HG02623 (cell line): Measurements from ENCODE around the gene GTF3C1.

ENCODE experiments used
- ATAC-seq: cut with Tn5 transposase; IDR thresholded peaks from one replicate; pipeline ENCODE4 v1.9.1; 2021; ENCODE audit warnings: moderate library complexity; ENCODE audit not compliant: unreplicated experiment

GTF3C1 gene

DNA sequence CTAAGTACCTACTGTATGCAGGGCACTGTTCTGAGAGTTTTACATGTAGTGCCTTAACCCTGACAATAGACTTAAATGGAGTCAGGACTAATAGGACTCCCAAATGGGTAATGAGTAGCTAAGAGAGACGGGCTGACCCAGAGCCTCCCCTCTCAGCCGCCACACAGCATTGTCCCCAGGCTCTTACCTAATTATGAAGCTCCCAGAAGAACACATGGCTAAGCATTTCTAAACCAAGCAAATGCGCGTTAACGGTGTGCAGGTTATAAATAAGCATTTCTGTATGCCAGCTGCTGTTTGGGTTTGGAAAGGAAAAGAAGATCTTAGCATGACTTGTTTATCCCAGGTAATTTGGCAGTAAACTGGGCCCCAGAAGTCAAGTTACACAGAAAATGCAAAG lies 14.5 kb upstream of the GTF3C1 start:
- ATAC-seq = no peak

GRCh38 chr16:27561216-27561615 lies 11.5 kb upstream of the GTF3C1 start:
- no peak for ATAC-seq

DNA sequence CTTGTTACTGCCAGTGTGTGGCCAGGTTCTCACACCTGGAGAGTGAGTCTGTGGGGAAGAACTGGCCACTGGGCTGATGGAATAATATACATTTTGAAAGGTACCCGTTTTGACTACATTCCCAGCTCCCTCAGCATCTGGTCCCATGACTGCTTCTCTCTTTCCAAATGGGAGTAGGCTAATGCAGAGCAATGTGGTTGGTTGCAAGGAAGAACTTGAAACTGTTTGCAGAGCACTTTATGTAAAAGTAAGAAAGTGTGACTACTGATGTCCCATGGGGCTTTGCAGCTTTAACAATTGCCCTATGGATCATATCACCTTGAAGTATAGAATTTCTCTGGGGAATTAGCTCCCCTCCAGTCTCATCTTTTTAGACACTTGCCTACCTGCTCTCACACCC lies 9.2 kb upstream of the GTF3C1 start:
- no peak for ATAC-seq

DNA sequence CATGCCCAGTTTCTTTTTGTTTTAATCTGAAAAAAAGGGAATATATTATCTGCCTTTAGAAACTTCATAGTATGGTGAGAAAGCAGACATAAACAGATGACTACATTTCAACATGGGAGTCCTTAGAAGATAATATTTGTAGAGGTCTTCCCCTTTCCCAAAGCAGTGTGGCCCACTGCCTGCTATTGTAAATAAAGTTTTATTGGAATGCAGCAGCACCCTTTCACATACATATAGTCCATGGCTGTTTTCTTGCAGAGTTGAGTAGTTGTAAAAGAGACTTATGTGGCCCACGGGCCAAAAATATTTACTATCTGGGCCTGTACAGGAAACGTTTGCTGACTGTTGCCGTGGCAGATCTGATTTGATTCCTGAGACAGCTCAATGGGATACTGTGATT lies 8.7 kb upstream of the GTF3C1 start:
- ATAC-seq = no peak

- no peak for ATAC-seq
Observed at GRCh38 chr16:27556471-27556870, 6.8 kb upstream of the GTF3C1 start.

DNA sequence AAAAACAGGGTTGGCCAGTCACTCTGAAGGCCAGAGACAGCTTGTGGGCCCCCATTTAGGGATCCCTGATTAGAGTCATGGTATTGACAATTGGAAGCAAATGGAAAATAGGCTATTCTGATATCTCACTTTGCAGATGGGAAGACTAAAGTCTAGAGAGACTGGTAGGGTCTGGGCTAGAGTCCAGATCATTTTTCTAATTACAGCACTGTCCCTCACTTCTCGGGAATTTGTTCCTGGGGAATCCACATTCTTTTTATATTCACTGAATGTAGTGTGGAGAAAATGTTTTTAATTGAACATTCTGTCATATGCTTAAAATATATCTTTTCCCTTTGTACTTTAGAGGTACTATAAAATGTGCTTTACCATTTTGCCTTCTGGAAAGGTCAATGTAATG lies 1.3 kb upstream of the GTF3C1 start:
- no peak for ATAC-seq

DNA sequence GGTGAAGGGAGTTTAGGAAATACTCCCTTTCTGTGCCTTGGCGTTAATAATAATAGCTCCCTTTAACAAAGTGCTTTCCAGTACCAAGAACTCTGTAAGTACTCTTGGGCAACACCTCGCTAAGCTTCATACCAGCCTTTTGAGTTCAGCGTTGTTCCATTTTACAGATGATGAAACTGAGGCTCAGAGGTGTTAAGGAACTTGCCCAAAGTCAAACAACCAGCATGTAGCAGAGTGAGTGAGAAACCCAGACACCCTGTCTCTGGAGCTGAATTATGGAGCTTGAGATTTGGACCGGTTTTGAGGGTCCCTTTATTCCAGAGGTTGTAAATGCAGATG lies 838 bp upstream of the GTF3C1 start:
- no peak for ATAC-seq

- ATAC-seq = peak; percentile 11
Observed at GRCh38 chr16:27549464-27549745, 308 bp downstream of the GTF3C1 start.

DNA sequence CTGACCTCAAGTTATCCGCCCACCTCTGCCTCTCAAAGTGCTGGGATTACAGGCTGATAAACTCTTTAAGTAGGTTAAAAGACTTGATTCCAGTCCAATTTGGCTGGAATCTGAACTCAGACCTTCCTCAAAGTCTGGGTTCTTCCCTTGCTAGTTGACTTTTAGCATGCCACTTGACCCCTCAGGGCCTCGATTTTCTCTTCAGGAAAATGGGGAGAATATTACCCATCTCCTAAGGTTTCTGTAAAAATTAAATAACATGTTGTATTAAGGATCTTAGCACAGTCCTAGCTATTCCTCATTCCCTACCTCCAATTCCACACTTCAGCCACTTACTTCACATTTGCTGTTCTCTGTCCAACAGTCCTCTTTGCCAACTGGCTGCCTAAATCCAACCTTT lies 1.9 kb downstream of the GTF3C1 start:
- ATAC-seq = no peak

- no peak for ATAC-seq
Observed at GRCh38 chr16:27547134-27547533, 2.6 kb downstream of the GTF3C1 start.

DNA sequence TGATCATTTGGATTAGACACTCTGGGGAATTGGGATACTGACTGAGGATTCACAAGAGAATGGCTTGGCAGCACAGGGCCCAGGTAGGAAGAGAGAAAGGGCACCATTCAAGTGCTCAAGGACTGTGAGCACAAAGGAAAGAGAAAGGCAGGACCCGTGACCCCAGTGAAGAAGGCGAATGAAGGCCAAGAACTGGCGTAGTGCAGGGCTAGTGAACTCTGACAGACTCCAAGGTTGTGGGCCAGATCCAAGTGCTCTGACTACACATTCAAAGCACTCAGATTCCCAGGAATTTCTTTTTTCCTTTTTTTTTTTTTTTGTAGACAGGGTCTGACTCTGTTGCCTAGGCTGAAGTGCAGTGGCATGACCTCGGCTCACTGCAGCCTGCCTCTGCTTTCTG lies 5.0 kb downstream of the GTF3C1 start:
- ATAC-seq = no peak

DNA sequence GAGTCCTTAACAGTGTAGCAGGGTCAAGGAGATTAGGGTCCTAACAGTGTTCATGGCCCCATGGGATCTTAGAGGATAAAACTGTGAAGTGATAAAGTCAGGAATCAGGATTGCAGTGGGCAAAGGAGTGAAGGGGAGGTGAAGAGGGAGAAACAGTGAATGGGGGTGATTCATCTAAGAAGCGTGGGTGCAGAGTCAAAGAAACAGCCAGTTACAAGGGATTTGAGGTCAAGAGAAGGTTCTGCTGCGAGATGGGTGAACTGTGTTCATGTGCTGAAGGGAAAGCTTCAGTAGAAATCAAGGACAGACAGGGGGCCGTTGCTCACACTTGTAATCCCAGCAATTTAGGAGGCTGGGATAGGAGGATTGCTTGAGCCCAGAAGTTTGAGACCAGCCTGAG lies 5.9 kb downstream of the GTF3C1 start:
- ATAC-seq = no peak

- no peak for ATAC-seq
Observed at GRCh38 chr16:27539636-27540035, 10.1 kb downstream of the GTF3C1 start.

DNA sequence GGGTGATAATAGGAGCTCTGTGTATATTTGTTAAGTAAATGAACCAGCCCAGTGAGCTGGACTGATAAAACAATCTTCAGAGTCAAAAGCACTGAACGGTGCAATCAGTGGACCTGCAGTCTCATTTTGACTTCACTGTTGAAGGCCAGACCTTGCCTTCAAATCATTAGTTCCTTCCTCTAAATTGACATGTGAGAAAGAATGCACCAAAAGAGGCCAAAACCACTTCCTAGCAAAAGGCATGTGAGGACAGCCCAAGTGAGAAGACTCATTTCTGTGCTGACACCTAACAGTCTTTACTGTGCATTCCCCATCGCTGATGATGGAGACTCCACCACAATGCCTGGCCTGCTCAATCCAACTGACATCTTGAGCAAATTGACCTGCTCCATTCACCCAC lies 10.6 kb downstream of the GTF3C1 start:
- no peak for ATAC-seq

DNA sequence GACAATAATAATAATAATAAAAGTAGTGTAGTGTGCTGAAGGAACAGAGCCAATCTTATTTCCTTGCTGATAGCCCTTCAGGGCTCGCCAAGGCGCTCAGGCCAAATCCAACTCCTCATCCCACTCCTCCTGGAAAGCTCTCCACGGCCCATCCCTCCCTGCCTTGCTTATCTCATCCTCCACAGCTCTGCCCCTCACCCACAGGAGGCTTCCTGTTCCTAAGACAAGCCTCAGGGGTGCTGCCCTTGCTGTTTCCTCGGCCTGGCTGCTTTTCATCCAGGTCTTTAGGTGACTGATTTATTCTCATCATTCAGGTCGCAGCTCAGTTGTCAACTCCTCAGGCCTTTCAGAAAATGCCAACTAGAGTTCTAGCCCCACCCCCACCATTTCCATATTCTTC lies 11.2 kb downstream of the GTF3C1 start:
- ATAC-seq = no peak

DNA sequence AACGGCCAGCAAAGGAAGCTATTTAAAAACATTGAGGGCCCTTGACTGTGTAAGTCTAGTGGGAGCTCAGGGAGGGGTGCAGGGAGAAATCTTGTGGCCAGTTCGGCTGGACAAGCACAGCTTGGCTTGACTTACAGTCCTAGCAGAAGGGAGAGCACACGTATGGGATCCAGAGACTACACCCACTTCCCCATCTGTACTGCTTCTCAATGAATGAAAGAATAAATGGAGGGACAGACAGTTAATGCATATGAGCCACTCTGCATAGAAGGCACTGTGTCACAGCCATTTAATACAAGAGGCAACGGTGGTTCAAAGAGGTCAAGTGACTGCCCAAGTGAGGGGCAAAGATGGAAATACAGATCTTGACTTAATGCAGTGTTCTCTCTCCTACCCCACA lies 15.5 kb downstream of the GTF3C1 start:
- no peak for ATAC-seq

DNA sequence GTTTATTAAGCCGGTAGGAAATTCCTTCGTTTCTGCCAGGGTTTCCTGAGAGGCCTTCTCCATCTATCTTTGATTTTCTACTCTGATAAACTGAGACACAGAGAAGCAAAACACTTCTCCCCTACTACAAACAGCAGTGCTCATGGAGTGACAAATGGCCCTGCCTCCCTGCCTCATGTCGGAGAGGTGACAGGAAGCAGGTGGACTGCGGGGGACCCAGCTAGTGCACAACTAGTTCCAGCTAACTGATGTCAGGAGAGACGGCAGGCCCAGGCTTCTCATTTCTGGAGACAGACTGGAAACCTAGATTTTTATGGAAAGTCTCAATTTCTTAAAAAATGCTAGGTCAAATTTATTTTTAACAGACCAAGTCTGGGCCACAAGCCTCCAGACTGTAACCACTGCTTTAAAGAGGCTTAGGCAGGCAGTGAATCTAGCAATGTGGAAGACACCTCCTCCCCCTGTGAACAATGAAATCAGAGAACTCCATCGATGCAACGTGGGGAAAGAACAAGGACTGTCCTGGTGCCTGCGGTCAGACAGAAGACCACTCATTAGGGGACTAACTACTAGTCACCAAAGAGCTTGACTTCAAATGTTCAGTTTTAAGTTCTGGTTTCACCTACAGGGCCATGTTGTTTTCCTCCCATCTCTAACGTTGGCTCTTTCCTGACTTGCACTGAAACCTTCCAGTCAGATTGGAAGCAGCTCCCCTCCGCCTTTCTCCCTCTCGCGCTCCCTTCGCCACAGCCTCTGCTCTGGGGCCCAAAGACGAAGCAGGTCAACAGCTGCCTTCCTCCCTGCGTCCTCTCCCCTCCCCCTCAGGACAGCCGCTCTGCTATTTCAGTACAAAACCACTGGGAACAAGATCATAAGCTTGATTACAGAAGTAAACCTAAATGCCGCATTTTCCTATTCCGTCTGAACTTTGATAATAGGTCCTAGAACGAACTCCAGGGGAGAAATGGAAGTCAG lies 17.6 kb downstream of the GTF3C1 start:
- no peak for ATAC-seq

DNA sequence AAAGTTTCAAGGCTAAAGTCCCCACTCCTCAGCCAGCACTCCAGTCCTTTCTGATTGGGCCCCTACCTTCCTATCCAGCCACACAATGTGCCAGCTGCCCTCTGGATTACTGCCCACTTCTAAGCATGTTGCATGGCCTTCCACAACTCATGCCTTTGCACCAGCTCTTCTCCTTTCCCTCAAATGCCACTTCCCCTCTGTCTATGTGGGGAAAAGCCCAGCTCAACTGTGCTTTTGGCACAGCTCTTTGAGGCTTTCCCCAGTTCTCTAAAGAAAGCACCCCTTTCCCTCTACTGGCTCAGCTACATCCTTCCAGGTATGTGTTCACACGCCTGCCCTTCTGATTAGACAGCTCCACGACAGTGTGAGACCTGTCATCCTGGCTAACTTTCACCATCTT lies 18.5 kb downstream of the GTF3C1 start:
- no peak for ATAC-seq

- ATAC-seq = no peak
Observed at GRCh38 chr16:27529962-27530361, 19.8 kb downstream of the GTF3C1 start.

DNA sequence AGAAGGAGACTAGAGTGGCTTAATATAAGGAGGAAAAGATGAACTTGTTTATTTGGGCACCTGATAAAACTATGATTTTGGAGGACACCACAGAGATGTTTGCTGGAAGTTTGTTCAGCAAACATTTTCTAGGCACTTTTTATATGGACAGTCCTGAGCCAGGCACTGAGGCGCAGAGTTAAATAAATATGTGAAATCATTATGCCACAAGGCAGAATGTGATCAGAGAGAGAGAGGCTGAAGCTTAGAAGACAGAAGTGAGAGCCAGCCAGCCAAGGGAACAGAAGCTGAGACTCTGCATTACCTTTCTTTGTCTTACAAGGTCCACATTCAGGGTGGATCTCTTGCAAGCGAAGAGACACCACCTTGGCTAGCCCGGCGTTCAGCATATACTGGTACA lies 21.4 kb downstream of the GTF3C1 start:
- no peak for ATAC-seq

GRCh38 chr16:27526180-27526579 lies 23.5 kb downstream of the GTF3C1 start:
- no peak for ATAC-seq

- ATAC-seq = no peak
Observed at GRCh38 chr16:27522173-27522707, 27.5 kb downstream of the GTF3C1 start.
